Neural cell (in vitro differentiated cells): ENCODE results near the gene MAPT. TPM values are rescaled to one million over a fixed set of nuclear protein-coding genes. Genes with fewer than 3 reads are reported as not detected.

Experiments used
- H2AFZ ChIP-seq: fragments of 200-600, 300-800 bp; sonication (generic), shearing (Covaris generic); 2 replicates; pipeline ENCODE4 v1.6.0; 2014; ENCODE audit warnings: low read depth, mild to moderate bottlenecking, antibody characterized with exemption, low read length, moderate library complexity
- H3F3A ChIP-seq: fragments of 200-600 bp; shearing (Covaris generic); 2 replicates; pipeline ENCODE4 v1.6.1; 2016; ENCODE audit warnings: mild to moderate bottlenecking, moderate library complexity, mixed read lengths, antibody characterized with exemption, low read length; ENCODE audit not compliant: insufficient read depth, poor library complexity, severe bottlenecking
- H3K27ac ChIP-seq: fragments of 200-600, 300-800 bp; sonication (generic), shearing (Covaris generic); 2 replicates; pipeline ENCODE4 v1.5.1; 2014; ENCODE audit warnings: mild to moderate bottlenecking, low read length, moderate library complexity
- H3K27me3 ChIP-seq: fragments of 300-800, 200-600 bp; sonication (generic), shearing (Covaris generic); 2 replicates; pipeline ENCODE4 v1.6.0; 2014; ENCODE audit warnings: mild to moderate bottlenecking, low read depth, low read length, moderate library complexity; ENCODE audit not compliant: insufficient read depth
- H3K36me3 ChIP-seq: fragments of 300-800, 200-600 bp; sonication (generic), shearing (Covaris generic); 2 replicates; pipeline ENCODE4 v1.5.1; 2014; ENCODE audit warnings: mild to moderate bottlenecking, antibody characterized with exemption, low read length, moderate library complexity; ENCODE audit not compliant: insufficient read depth
- H3K4me2 ChIP-seq: fragments of 300-800, 200-600 bp; sonication (generic), shearing (Covaris generic); 2 replicates; pipeline ENCODE4 v1.6.0; 2014; ENCODE audit warnings: mild to moderate bottlenecking, low read length
- H3K4me3 ChIP-seq: fragments of 300-800, 200-600 bp; sonication (generic), shearing (Covaris generic); 2 replicates; pipeline ENCODE4 v1.5.1; 2014; ENCODE audit warnings: mild to moderate bottlenecking, low read length, moderate library complexity
- H3K79me2 ChIP-seq: fragments of 200-600 bp; shearing (Covaris generic); replicated peaks from 2 replicates; pipeline ENCODE4 v1.6.0; 2014; ENCODE audit warnings: mild to moderate bottlenecking, low read length, moderate library complexity; ENCODE audit not compliant: insufficient read depth
- H3K9ac ChIP-seq: fragments of 300-800, 200-600 bp; sonication (generic), shearing (Covaris generic); 2 replicates; pipeline ENCODE4 v1.6.1; 2016; ENCODE audit warnings: mild to moderate bottlenecking, low read length, mixed read lengths
- H3K9me2 ChIP-seq: fragments of 200-600 bp; shearing (Covaris generic); 2 replicates; pipeline ENCODE4 v1.6.1; 2016; ENCODE audit warnings: mild to moderate bottlenecking, low read length, mixed read lengths; ENCODE audit not compliant: insufficient read depth
- H3K9me3 ChIP-seq: fragments of 200-600, 300-800 bp; sonication (generic), shearing (Covaris generic); 2 replicates; pipeline ENCODE4 v1.6.1; 2016; ENCODE audit warnings: mild to moderate bottlenecking, mixed run types, low read length, moderate library complexity, mixed read lengths
- H4K20me1 ChIP-seq: fragments of 200-600 bp; shearing (Covaris generic); 2 replicates; pipeline ENCODE4 v1.6.1; 2016; ENCODE audit warnings: mild to moderate bottlenecking, mixed run types; ENCODE audit not compliant: insufficient read depth
- EP300 ChIP-seq: fragments of 450-650 bp; conservative IDR thresholded peaks from 2 replicates; pipeline ENCODE4 v1.6.1; 2014; ENCODE audit warnings: antibody characterized with exemption, mild to moderate bottlenecking, moderate library complexity; ENCODE audit not compliant: poor library complexity, severe bottlenecking
- EZH2 ChIP-seq: fragments of 200-600, 300-800 bp; shearing (Covaris generic), sonication (generic); IDR thresholded peaks from 2 replicates; pipeline ENCODE4 v1.6.1; 2014; ENCODE audit warnings: antibody characterized with exemption, low read length, borderline replicate concordance, mild to moderate bottlenecking; ENCODE audit not compliant: insufficient read depth, poor library complexity, severe bottlenecking
- MXI1 ChIP-seq: fragments of 450-650 bp; conservative IDR thresholded peaks from 2 replicates; pipeline ENCODE4 v1.6.1; 2014; ENCODE audit warnings: antibody characterized with exemption, mild to moderate bottlenecking; ENCODE audit not compliant: poor library complexity, severe bottlenecking
- POLR2AphosphoS5 ChIP-seq: IDR thresholded peaks from 2 replicates; pipeline ENCODE4 v1.6.1; 2012
- RAD21 ChIP-seq: fragments of 450-650 bp; conservative IDR thresholded peaks from 2 replicates; pipeline ENCODE4 v1.6.1; 2014; ENCODE audit warnings: antibody characterized with exemption, mild to moderate bottlenecking, moderate library complexity
- REST ChIP-seq: IDR thresholded peaks from 2 replicates; pipeline ENCODE4 v1.6.1; 2012; ENCODE audit warnings: borderline replicate concordance
- SMC3 ChIP-seq: fragments of 450-650 bp; conservative IDR thresholded peaks from 2 replicates; pipeline ENCODE4 v1.6.1; 2014; ENCODE audit warnings: antibody characterized with exemption, mild to moderate bottlenecking, moderate library complexity; ENCODE audit not compliant: poor library complexity
- TAF1 ChIP-seq: IDR thresholded peaks from 2 replicates; pipeline ENCODE4 v1.6.1; 2012; ENCODE audit warnings: low read depth
- polyA plus RNA-seq: library from polyadenylated mRNA; depleted of rRNA; stranded (reverse); fragments of >200 nt; gene quantifications from 2 replicates; pipeline ENCODE4 v1.2.3, GENCODE V29; 2014
- TF ChIP-seq, protein P1 (sequence below): fragments of 450-650 bp; IDR thresholded peaks from 2 replicates; pipeline ENCODE4 v1.5.1; 2014; ENCODE audit warnings: antibody characterized with exemption, mild to moderate bottlenecking, moderate library complexity; ENCODE audit not compliant: poor library complexity, severe bottlenecking

Gene MAPT
- polyA plus RNA-seq, 1 donor from 2014 or later: 94.5 TPM

GRCh38 chr17:45982791-45983613, 88.6 kb downstream of the MAPT start:
- Histone ChIP-seq H4K20me1 (no peaks in the 10 kb centered on the region), H3K9me2 (no peaks in the 10 kb centered on the region), H3K4me3 (no peak overlapping the region), H3K27ac (no peak overlapping the region), H3K9ac (no peak overlapping the region), H3K9me3 (no peaks in the 10 kb centered on the region), H3K79me2 (no peaks in the 10 kb centered on the region), H3K27me3 (no peaks in the 10 kb centered on the region), H3K36me3 (no peaks in the 10 kb centered on the region), H3F3A (no peaks in the 10 kb centered on the region), H2AFZ (no peak overlapping the region), H3K4me2 (no peak overlapping the region)
- no peak for TF ChIP-seq SMC3
- no peak for TF ChIP-seq POLR2AphosphoS5
- no peak for TF ChIP-seq EP300
- no peak for TF ChIP-seq TAF1
- TF ChIP-seq MXI1: no peak
- no peak for TF ChIP-seq RAD21
- no peak for TF ChIP-seq REST
- TF ChIP-seq, protein P1, sequence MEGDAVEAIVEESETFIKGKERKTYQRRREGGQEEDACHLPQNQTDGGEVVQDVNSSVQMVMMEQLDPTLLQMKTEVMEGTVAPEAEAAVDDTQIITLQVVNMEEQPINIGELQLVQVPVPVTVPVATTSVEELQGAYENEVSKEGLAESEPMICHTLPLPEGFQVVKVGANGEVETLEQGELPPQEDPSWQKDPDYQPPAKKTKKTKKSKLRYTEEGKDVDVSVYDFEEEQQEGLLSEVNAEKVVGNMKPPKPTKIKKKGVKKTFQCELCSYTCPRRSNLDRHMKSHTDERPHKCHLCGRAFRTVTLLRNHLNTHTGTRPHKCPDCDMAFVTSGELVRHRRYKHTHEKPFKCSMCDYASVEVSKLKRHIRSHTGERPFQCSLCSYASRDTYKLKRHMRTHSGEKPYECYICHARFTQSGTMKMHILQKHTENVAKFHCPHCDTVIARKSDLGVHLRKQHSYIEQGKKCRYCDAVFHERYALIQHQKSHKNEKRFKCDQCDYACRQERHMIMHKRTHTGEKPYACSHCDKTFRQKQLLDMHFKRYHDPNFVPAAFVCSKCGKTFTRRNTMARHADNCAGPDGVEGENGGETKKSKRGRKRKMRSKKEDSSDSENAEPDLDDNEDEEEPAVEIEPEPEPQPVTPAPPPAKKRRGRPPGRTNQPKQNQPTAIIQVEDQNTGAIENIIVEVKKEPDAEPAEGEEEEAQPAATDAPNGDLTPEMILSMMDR: no peak
- no peak for TF ChIP-seq EZH2

- no peaks in the 10 kb centered on the region for H3K9me2 ChIP-seq
- no peak overlapping the region for H3K4me2 ChIP-seq
- H3K9ac ChIP-seq: no peak overlapping the region
- no peaks in the 10 kb centered on the region for H3K27me3 ChIP-seq
- H3F3A ChIP-seq: no peaks in the 10 kb centered on the region
- H3K36me3 ChIP-seq: no peaks in the 10 kb centered on the region
- no peak overlapping the region for H3K4me3 ChIP-seq
- TF ChIP-seq POLR2AphosphoS5: no peak
- no peak for TF ChIP-seq EP300
- no peak for TF ChIP-seq SMC3
- TF ChIP-seq RAD21: no peak
- TF ChIP-seq TAF1: no peak
- no peak for TF ChIP-seq MXI1
- TF ChIP-seq, protein P1: no peak
- no peak for TF ChIP-seq REST
- TF ChIP-seq EZH2: no peak
- no peak overlapping the region for H3K27ac ChIP-seq
- no peaks in the 10 kb centered on the region for H3K79me2 ChIP-seq
- no peak overlapping the region for H2AFZ ChIP-seq
- H4K20me1 ChIP-seq: no peaks in the 10 kb centered on the region
- H3K9me3 ChIP-seq: no peaks in the 10 kb centered on the region
Measured at GRCh38 chr17:45983614-45984310, 89.4 kb downstream of the MAPT start.
